IMR-90 (cell line): ENCODE data around the gene STAT3. TPM values are rescaled to one million over a fixed set of nuclear protein-coding genes. Genes with fewer than 3 reads are reported as not detected.

ENCODE experiments used
- ATAC-seq: fragments of 200-7000 bp; cut with Tn5 transposase; 2 replicates; pipeline ENCODE4 v1.9.1; 2020; ENCODE audit warnings: low read depth, mild to moderate bottlenecking, moderate library complexity
- BruUV-seq: library from RNA; stranded (reverse); fragments of 400-500 nt; replicated peaks from 2 replicates; lab custom pipeline; 2021; lab: Mats Ljungman, UMichigan
- CTCF ChIA-PET: fragments of 300-600 bp; formaldehyde crosslinking; extraction: SDS; loops from one replicate; lab custom pipeline; 2021; ENCODE audit warnings: antibody characterized with exemption; lab: Yijun Ruan, JAX
- POLR2A ChIA-PET: fragments of 300-600 bp; sonication (Branson Sonifier 250); formaldehyde crosslinking; loops from one replicate; lab custom pipeline; 2022; ENCODE audit warnings: antibody characterized with exemption; ENCODE audit not compliant: unreplicated experiment; lab: Charles Lee
- DNase-seq: peaks from one replicate; pipeline ENCODE4 v3.0.0; 2013
- H2AFZ ChIP-seq: replicated peaks from 2 replicates; pipeline ENCODE3; 2013; ENCODE audit warnings: low read length, mild to moderate bottlenecking; ENCODE audit not compliant: poor library complexity
- H2AK5ac ChIP-seq: 2 replicates; pipeline ENCODE4 v1.6.1; 2013; ENCODE audit warnings: low read depth, low read length, inconsistent platforms
- H2AK9ac ChIP-seq: replicated peaks from 2 replicates; pipeline ENCODE3; 2013; ENCODE audit warnings: mild to moderate bottlenecking, low read depth, low read length, moderate library complexity; ENCODE audit not compliant: poor library complexity
- H2BK120ac ChIP-seq: 2 replicates; pipeline ENCODE4 v1.6.1; 2013; ENCODE audit warnings: low read depth, low read length, inconsistent platforms
- H2BK15ac ChIP-seq: 3 replicates; pipeline ENCODE4 v1.6.1; 2013; ENCODE audit warnings: low read depth, low read length, inconsistent platforms
- H2BK20ac ChIP-seq: 2 replicates; pipeline ENCODE4 v1.6.1; 2013; ENCODE audit warnings: low read depth, mild to moderate bottlenecking, inconsistent platforms, low read length, moderate library complexity
- H2BK5ac ChIP-seq: 2 replicates; pipeline ENCODE4 v1.6.1; 2013; ENCODE audit warnings: mild to moderate bottlenecking, low read depth, low read length, inconsistent platforms; ENCODE audit not compliant: poor library complexity, severe bottlenecking
- H3K14ac ChIP-seq: replicated peaks from 2 replicates; pipeline ENCODE4 v1.6.1; 2013; ENCODE audit warnings: low read depth, low read length, inconsistent platforms
- H3K18ac ChIP-seq: 2 replicates; pipeline ENCODE4 v1.6.1; 2013; ENCODE audit warnings: low read depth, low read length, control low read depth
- H3K23ac ChIP-seq: 2 replicates; pipeline ENCODE4 v1.6.1; 2013; ENCODE audit warnings: low read depth, low read length, inconsistent platforms
- H3K27ac ChIP-seq: 2 replicates; pipeline ENCODE4 v1.5.1; 2013; ENCODE audit warnings: mild to moderate bottlenecking, control low read depth, low read length; ENCODE audit not compliant: insufficient read depth
- H3K27me3 ChIP-seq: 2 replicates; pipeline ENCODE4 v1.6.1; 2013; ENCODE audit warnings: low read length; ENCODE audit not compliant: control insufficient read depth, insufficient read depth
- H3K36me3 ChIP-seq: 2 replicates; pipeline ENCODE4 v1.6.1; 2013; ENCODE audit warnings: low read length, mixed read lengths; ENCODE audit not compliant: control insufficient read depth, insufficient read depth
- H3K4ac ChIP-seq: 2 replicates; pipeline ENCODE4 v1.6.1; 2013; ENCODE audit warnings: low read depth, low read length, inconsistent platforms
- H3K4me1 ChIP-seq: 2 replicates; pipeline ENCODE4 v1.6.1; 2013; ENCODE audit warnings: low read length, mixed read lengths; ENCODE audit not compliant: control insufficient read depth, insufficient read depth
- H3K4me2 ChIP-seq: 2 replicates; pipeline ENCODE4 v1.6.1; 2013; ENCODE audit warnings: low read depth, mild to moderate bottlenecking, control low read depth, low read length, moderate library complexity
- H3K4me3 ChIP-seq: 2 replicates; pipeline ENCODE4 v1.5.1; 2013; ENCODE audit warnings: low read depth, mild to moderate bottlenecking, control low read depth, low read length, moderate library complexity; ENCODE audit not compliant: insufficient read depth
- H3K56ac ChIP-seq: 2 replicates; pipeline ENCODE4 v1.6.1; 2013; ENCODE audit warnings: low read length, inconsistent platforms; ENCODE audit not compliant: insufficient read depth; ENCODE audit errors: extremely low read depth
- H3K79me1 ChIP-seq, 2 experiments: 2 replicates each; pipeline ENCODE4 v1.6.1; 2013; ENCODE audit warnings: low read length in 2 of 2, inconsistent platforms in 1 of 2, low read depth in 1 of 2
- H3K9ac ChIP-seq: 2 replicates; pipeline ENCODE4 v1.6.1; 2013; ENCODE audit warnings: low read depth, low read length, control low read depth
- H3K9me1 ChIP-seq: 2 replicates; pipeline ENCODE4 v1.6.1; 2013; ENCODE audit warnings: low read length, inconsistent platforms; ENCODE audit not compliant: insufficient read depth
- H3K9me3 ChIP-seq: 2 replicates; pipeline ENCODE4 v1.6.1; 2013; ENCODE audit warnings: low read length; ENCODE audit not compliant: control insufficient read depth, insufficient read depth
- H4K20me1 ChIP-seq: 2 replicates; pipeline ENCODE4 v1.6.1; 2013; ENCODE audit warnings: low read length, inconsistent platforms; ENCODE audit not compliant: insufficient read depth
- H4K5ac ChIP-seq: 2 replicates; pipeline ENCODE4 v1.6.1; 2013; ENCODE audit warnings: mild to moderate bottlenecking, low read depth, low read length, control low read depth
- H4K8ac ChIP-seq, 2 experiments: 2 replicates each; pipeline ENCODE4 v1.6.1; 2013; ENCODE audit warnings: low read depth in 2 of 2, low read length in 2 of 2, control low read depth in 1 of 2, inconsistent platforms in 1 of 2
- H4K91ac ChIP-seq: 2 replicates; pipeline ENCODE4 v1.6.1; 2013; ENCODE audit warnings: low read depth, low read length, inconsistent platforms; ENCODE audit not compliant: insufficient read depth
- BHLHE40 ChIP-seq: fragments of 150-350 bp; IDR thresholded peaks from 2 replicates; pipeline ENCODE4 v1.6.1; 2016; ENCODE audit warnings: mild to moderate bottlenecking, low read depth, low read length
- MAFK ChIP-seq: IDR thresholded peaks from 2 replicates; pipeline ENCODE4 v1.6.1; 2012; ENCODE audit warnings: low read depth, low read length, improper control_type of control experiment
- MXI1 ChIP-seq: IDR thresholded peaks from 2 replicates; pipeline ENCODE4 v1.6.1; 2012; ENCODE audit warnings: low read depth, mild to moderate bottlenecking, low read length, moderate library complexity, borderline replicate concordance
- RCOR1 ChIP-seq: IDR thresholded peaks from 2 replicates; pipeline ENCODE4 v1.6.1; 2012; ENCODE audit warnings: mild to moderate bottlenecking, low read length, improper control_type of control experiment; ENCODE audit not compliant: insufficient replicate concordance
- RFX5 ChIP-seq: IDR thresholded peaks from 2 replicates; pipeline ENCODE4 v1.8.0; 2012; ENCODE audit warnings: low read depth, mild to moderate bottlenecking, low read length, moderate library complexity
- SMC3 ChIP-seq: fragments of 150-350 bp; IDR thresholded peaks from 2 replicates; pipeline ENCODE4 v1.6.1; 2016; ENCODE audit warnings: low read depth, mild to moderate bottlenecking, antibody characterized with exemption, low read length, moderate library complexity
- WGBS, 2 experiments: methylation state at CpG; one replicate each; pipeline versions ENCODE4 v1.1.5 to v1.1.7; 2013; ENCODE audit warnings: missing lambda C conversion rate in 2 of 2; ENCODE audit not compliant: insufficient read length in 1 of 2; ENCODE audit errors: extremely low coverage in 2 of 2; 5-methylcytosine and 5-hydroxymethylcytosine counted together
- dilution Hi-C: fragments of 300-500 bp; cut with HindIII; formaldehyde crosslinking; loops from one replicate; pipeline ENCODE4 v1.14.3; 2018; ENCODE audit warnings: low sequenced_read_pairs; ENCODE audit not compliant: unreplicated experiment
- in situ Hi-C: fragments of 300-500 bp; cut with MboI; formaldehyde crosslinking; loops from 3 replicates; pipeline ENCODE4 v1.14.3; 2019; ENCODE audit warnings: low sequenced_read_pairs, inconsistent platforms, mixed read lengths
- intact Hi-C: fragments of 100-400 bp; cut with micrococcal nuclease; formaldehyde crosslinking; loops from 2 replicates; pipeline ENCODE4 v1.10.0; 2022
- polyA plus RNA-seq, 3 experiments: library from polyadenylated mRNA; depleted of rRNA; stranded (reverse); fragments of >200 nt; gene quantifications; 2 replicates each; pipeline ENCODE4 v1.2.3, GENCODE V29; 2012; ENCODE audit warnings: low replicate concordance in 1 of 3
- total RNA-seq: library from RNA; depleted of rRNA; stranded (reverse); fragments of >200 nt; gene quantifications from 2 replicates; pipeline ENCODE4 v1.2.3, GENCODE V29; 2012
- TF ChIP-seq, protein P1 (sequence below): conservative IDR thresholded peaks from 2 replicates; pipeline ENCODE4 v1.5.1; 2012; ENCODE audit warnings: mild to moderate bottlenecking, low read depth, low read length, improper control_type of control experiment

The STAT3 gene
- total and polyA plus RNA-seq, 2 of the 4 experiments (the other 2 are of a cell fraction), result 47.2 to 66.3 TPM

DNA sequence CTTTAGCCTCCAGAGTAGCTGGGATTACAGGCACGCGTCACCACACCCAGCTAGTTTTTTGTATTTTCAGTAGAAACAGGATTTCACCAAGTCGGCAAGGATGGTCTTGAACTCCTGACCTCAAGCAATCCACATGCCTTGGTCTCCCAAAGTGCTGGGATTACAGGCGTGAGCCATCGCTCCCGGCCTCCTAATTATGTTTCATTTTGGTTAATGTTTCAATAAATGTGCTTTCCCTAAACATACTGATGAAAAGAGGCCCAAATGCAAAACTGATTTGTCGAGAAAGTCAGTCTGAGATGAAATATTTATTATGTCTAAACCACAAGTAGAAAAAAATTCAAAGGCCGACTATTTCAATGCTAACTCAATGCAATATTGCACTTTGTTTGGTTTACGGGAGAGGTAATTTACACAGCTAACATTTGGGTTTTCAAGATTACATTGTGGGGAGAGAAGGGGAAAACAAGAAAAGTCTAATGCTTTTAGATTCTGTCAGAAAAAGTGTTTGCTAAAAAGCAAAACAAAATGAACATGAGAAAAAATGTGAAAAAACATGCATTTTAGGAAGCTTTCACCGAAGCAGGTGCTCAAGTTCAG is 9.8 kb downstream of the STAT3 start:
- Histone ChIP-seq H3K23ac (no peak overlapping the region), H2BK20ac (no peak overlapping the region), H3K9me3 (no peaks in the 10 kb centered on the region), H2BK5ac (no peak overlapping the region), H4K8ac (no peak overlapping the region), H4K91ac (no peak overlapping the region), H3K9me1 (peaks cover 6% of the 10 kb centered on the region; the same call in 1 of the 2 replicates), H3K4ac (no peak overlapping the region), H3K14ac (no peak overlapping the region), H3K79me1 (peaks cover 5 to 76% of the 10 kb centered on the region in 2 experiments; a peak in 3 of 4 replicates), H3K4me2 (peak overlapping the region; percentile 85), H3K36me3 (peaks cover 4% of the 10 kb centered on the region), H2AK5ac (no peak overlapping the region), H3K4me3 (no peak overlapping the region), H3K18ac (no peak overlapping the region), H3K4me1 (peaks cover 4% of the 10 kb centered on the region; the same call in 1 of the 2 replicates), H3K27ac (no peak overlapping the region), H4K5ac (no peak overlapping the region), H3K27me3 (no peaks in the 10 kb centered on the region), H2AK9ac (no peak overlapping the region), H2BK120ac (no peak overlapping the region), H2AFZ (no peak overlapping the region), H4K20me1 (peaks cover 74% of the 10 kb centered on the region), H2BK15ac (no peak overlapping the region), H3K56ac (no peak overlapping the region), H3K9ac (no peak overlapping the region)
- ChIA-PET POLR2A (no interaction called here), CTCF (no interaction called here)
- 67% methylated on average over 3 of the region's 10 CpGs; no CpG with 5 or more reads in 1 of the 2 experiments for WGBS, 2 experiments
- in situ Hi-C loops (no loop called here), intact Hi-C loops (no loop called here), dilution Hi-C loops (no loop called here)
- no peak for ATAC-seq
- TF ChIP-seq BHLHE40 (no peak), MAFK (no peak), RFX5 (no peak), MXI1 (no peak), RCOR1 (no peak), SMC3 (no peak)
- TF ChIP-seq, protein P1, sequence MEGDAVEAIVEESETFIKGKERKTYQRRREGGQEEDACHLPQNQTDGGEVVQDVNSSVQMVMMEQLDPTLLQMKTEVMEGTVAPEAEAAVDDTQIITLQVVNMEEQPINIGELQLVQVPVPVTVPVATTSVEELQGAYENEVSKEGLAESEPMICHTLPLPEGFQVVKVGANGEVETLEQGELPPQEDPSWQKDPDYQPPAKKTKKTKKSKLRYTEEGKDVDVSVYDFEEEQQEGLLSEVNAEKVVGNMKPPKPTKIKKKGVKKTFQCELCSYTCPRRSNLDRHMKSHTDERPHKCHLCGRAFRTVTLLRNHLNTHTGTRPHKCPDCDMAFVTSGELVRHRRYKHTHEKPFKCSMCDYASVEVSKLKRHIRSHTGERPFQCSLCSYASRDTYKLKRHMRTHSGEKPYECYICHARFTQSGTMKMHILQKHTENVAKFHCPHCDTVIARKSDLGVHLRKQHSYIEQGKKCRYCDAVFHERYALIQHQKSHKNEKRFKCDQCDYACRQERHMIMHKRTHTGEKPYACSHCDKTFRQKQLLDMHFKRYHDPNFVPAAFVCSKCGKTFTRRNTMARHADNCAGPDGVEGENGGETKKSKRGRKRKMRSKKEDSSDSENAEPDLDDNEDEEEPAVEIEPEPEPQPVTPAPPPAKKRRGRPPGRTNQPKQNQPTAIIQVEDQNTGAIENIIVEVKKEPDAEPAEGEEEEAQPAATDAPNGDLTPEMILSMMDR, result no peak
- no TSS peak for BruUV-seq
- DNase-seq, result no peak
